ENCODE measurements around the gene IDH3B. TPM values are rescaled to one million over a fixed set of nuclear protein-coding genes. Genes with fewer than 3 reads are reported as not detected.

Gene IDH3B
- total and polyA plus RNA-seq, 9 of the 15 experiments (the other 6 are each of a cell fraction or from before 2014, with no cell fraction given), result 91.7 to 224 (median 155) TPM

DNA sequence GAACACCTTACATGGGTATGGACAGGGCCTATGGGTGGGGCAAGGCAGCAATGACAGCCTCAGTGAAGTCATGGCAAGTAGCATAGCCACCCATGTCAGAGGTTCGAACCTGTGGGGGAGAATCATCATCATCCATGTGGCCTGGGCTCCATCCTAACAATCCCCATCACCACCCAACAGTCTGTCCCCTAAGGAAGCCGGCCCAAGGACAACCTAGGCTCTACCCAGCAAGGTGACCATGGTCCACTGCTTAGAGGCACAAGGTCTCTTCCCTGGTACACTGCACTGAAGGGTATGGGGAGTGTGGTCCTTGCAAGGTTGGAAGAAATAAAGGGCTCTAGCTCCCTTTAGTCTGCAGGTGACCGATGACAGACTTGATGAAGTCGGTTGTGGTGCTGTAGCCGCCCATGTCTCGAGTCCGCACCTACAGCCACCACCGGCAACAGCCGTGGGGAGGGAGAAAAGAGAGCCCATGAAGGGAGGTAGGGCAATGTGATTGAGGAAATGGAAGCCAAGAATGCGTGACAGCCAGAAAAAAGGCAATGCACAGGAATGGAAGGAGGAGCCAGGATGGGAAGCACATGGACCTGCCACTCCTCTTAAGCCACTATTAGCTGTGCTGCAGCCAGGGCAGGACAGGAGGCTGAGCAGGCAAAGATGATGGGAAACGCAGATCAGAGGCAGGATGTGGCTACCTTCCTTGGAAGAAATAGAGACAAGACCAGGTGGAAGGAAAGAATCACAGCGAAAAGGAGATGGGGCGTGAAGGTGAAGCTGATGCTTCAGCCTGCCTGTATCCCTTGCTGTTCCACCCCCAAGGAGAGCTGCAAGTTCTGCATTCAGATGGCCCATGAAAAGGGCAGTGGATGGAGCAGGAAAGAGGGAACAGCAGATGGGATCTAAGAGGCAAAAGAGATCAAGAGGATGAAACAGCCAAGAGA lies 5.3 kb downstream of the IDH3B start (continued):
- TF ChIP-seq, protein P1, sequence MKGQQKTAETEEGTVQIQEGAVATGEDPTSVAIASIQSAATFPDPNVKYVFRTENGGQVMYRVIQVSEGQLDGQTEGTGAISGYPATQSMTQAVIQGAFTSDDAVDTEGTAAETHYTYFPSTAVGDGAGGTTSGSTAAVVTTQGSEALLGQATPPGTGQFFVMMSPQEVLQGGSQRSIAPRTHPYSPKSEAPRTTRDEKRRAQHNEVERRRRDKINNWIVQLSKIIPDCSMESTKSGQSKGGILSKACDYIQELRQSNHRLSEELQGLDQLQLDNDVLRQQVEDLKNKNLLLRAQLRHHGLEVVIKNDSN (CRISPR knock-in tag; IDR thresholded peaks at IDR 0.05), result no peak
- TF ChIP-seq NFYB (IDR thresholded peaks at IDR 0.05; ENCODE audit: extremely low read depth, insufficient read length) (no peak), SIN3A (IDR thresholded peaks at IDR 0.05; ENCODE audit: borderline replicate concordance in 2 of 2, control insufficient read depth in 1 of 2, low read depth in 2 of 2, low read length in 2 of 2) (0 out of 4 replicates have a peak, but pooled peaks of 1 of the 2 experiments have one; percentile 47), ZNF431 (CRISPR knock-in tag; IDR thresholded peaks at IDR 0.05) (no peak), MAFK (IDR thresholded peaks at IDR 0.05; ENCODE audit: low read length) (no peak), ZNF12 (CRISPR knock-in tag; IDR thresholded peaks at IDR 0.05) (no peak), ZNF3 (CRISPR knock-in tag; IDR thresholded peaks at IDR 0.05) (no peak), WHSC1 (IDR thresholded peaks at IDR 0.05; ENCODE audit: low read length) (no peak), HDAC8 (tag; IDR thresholded peaks at IDR 0.05) (no peak), HDAC6 (IDR thresholded peaks at IDR 0.05; ENCODE audit: low read depth, low read length) (no peak), TAF15 (IDR thresholded peaks at IDR 0.05; ENCODE audit: low read depth, low read length) (no peak), HNRNPLL (IDR thresholded peaks at IDR 0.05; ENCODE audit: low read depth, low read length, poor library complexity, severe bottlenecking) (no peak), GTF2F1 (IDR thresholded peaks at IDR 0.05; ENCODE audit: low read depth, low read length) (no peak), SLC30A9 (CRISPR knock-in tag; IDR thresholded peaks at IDR 0.05) (no peak), ARID2 (IDR thresholded peaks at IDR 0.05) (no peak), HNRNPK (IDR thresholded peaks at IDR 0.05; ENCODE audit: low read depth, low read length, poor library complexity, severe bottlenecking) (no peak), SIRT6 (IDR thresholded peaks at IDR 0.05; ENCODE audit: low read depth, low read length) (peak; percentile 43), CTBP1 (IDR thresholded peaks at IDR 0.05; ENCODE audit: borderline replicate concordance) (no peak), DMBX1 (CRISPR knock-in tag; IDR thresholded peaks at IDR 0.05; ENCODE audit: borderline replicate concordance) (no peak)
- TF ChIP-seq, protein P2, sequence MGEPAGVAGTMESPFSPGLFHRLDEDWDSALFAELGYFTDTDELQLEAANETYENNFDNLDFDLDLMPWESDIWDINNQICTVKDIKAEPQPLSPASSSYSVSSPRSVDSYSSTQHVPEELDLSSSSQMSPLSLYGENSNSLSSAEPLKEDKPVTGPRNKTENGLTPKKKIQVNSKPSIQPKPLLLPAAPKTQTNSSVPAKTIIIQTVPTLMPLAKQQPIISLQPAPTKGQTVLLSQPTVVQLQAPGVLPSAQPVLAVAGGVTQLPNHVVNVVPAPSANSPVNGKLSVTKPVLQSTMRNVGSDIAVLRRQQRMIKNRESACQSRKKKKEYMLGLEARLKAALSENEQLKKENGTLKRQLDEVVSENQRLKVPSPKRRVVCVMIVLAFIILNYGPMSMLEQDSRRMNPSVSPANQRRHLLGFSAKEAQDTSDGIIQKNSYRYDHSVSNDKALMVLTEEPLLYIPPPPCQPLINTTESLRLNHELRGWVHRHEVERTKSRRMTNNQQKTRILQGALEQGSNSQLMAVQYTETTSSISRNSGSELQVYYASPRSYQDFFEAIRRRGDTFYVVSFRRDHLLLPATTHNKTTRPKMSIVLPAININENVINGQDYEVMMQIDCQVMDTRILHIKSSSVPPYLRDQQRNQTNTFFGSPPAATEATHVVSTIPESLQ (CRISPR knock-in tag; IDR thresholded peaks at IDR 0.05), result no peak
- TF ChIP-seq, protein P3, sequence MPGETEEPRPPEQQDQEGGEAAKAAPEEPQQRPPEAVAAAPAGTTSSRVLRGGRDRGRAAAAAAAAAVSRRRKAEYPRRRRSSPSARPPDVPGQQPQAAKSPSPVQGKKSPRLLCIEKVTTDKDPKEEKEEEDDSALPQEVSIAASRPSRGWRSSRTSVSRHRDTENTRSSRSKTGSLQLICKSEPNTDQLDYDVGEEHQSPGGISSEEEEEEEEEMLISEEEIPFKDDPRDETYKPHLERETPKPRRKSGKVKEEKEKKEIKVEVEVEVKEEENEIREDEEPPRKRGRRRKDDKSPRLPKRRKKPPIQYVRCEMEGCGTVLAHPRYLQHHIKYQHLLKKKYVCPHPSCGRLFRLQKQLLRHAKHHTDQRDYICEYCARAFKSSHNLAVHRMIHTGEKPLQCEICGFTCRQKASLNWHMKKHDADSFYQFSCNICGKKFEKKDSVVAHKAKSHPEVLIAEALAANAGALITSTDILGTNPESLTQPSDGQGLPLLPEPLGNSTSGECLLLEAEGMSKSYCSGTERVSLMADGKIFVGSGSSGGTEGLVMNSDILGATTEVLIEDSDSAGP (CRISPR knock-in tag; IDR thresholded peaks at IDR 0.05), result no peak
- TF ChIP-seq, protein P4, sequence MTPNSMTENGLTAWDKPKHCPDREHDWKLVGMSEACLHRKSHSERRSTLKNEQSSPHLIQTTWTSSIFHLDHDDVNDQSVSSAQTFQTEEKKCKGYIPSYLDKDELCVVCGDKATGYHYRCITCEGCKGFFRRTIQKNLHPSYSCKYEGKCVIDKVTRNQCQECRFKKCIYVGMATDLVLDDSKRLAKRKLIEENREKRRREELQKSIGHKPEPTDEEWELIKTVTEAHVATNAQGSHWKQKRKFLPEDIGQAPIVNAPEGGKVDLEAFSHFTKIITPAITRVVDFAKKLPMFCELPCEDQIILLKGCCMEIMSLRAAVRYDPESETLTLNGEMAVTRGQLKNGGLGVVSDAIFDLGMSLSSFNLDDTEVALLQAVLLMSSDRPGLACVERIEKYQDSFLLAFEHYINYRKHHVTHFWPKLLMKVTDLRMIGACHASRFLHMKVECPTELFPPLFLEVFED (CRISPR knock-in tag; conservative IDR thresholded peaks at IDR 0.05), result 0 out of 2 replicates have a peak, but pooled peaks have one; percentile 45

All from K562 (cell line).